GM23248 (cell line): ENCODE measurements around the gene STK16.

Experiments used
- EZH2 ChIP-seq: fragments of 200-600 bp; sonication (generic); IDR thresholded peaks from 2 replicates; pipeline ENCODE4 v1.6.1; 2018; ENCODE audit warnings: antibody characterized with exemption, mild to moderate bottlenecking; ENCODE audit not compliant: insufficient read depth, poor library complexity, severe bottlenecking
- EZH2phosphoT487 ChIP-seq: fragments of 200-600 bp; sonication (generic); IDR thresholded peaks from 2 replicates; pipeline ENCODE4 v1.6.1; 2018; ENCODE audit warnings: antibody characterized with exemption, moderate library complexity, mild to moderate bottlenecking, low read depth; ENCODE audit not compliant: insufficient read depth

DNA sequence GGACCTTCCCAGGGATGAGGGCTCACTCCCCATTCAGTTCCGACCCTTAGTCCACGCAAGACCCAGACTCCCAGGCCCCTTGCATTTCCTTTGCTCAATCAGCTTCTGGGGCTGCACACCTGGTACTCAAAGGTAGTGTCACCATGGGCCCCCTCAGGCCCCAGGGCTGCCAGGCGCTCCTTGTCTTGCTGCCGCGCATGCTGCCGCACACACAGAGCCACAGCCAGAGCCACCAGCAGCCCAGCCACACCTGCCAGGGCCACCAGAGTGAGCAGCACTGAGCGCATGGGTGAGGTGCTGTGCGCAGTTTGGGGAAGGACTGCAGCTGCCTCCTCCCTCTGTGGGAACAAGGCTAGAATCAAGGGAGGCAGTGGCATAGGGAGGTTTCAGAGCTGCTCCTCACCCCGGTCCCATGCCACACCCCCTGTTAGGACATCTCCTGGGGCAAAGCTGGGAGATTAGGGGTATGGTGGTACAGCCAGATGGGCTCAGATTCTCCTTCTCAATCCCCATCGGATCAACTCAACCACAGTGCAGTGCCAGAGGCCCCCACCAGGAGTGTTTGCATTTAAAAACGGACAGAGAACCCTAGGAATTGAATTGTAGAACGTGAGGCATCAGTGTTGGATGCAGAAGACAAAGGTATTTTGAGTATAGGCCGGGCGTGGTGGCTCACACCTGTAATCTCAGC lies 52.6 kb downstream of the STK16 start:
- no peak for TF ChIP-seq EZH2
- TF ChIP-seq EZH2phosphoT487: no peak
